ENCODE measurements around the gene MACROD2. TPM values are rescaled to one million over a fixed set of nuclear protein-coding genes. Genes with fewer than 3 reads are reported as not detected.

MACROD2 gene
- total RNA-seq, 1 experiment from 2014 or later, result 1.6 TPM

DNA sequence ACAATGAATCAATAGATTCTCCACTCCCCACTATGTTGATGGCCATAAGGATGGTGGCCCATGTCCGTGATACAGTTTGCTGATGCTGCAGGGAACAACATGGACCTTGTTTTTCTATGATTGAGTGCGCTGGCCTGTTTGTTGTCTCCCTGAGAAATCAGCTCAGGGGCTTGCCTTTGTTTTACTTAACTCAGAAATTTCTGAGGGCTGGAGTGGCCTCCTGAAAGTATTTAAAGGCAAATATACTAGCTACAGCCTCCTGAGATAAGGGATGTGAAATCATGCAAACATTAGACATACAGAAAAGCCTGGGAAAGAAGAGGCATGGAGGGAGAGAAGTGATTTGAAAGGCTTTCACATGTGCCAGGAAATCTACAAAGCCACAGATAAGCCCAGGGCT is 512.4 kb downstream of the MACROD2 start:
- Histone ChIP-seq H3K9ac (ENCODE audit: extremely low read depth, insufficient read length, low read length) (no peak overlapping the region), H3K27me3 (ENCODE audit: insufficient read depth, low read length) (no peaks in the 10 kb centered on the region), H3K23me2 (ENCODE audit: insufficient read length, low read depth, low read length, poor library complexity, severe bottlenecking) (no peaks in the 10 kb centered on the region), H2BK20ac (ENCODE audit: low read depth, low read length, poor library complexity, severe bottlenecking) (no peak overlapping the region), H2AK5ac (ENCODE audit: insufficient read length, low read length) (no peak overlapping the region), H3K79me2 (ENCODE audit: insufficient read depth, low read length) (no peaks in the 10 kb centered on the region), H3K27ac (ENCODE audit: insufficient read length, low read depth, low read length) (no peak overlapping the region), H2BK12ac (ENCODE audit: insufficient read length, low read depth, low read length) (no peak overlapping the region), H3K14ac (ENCODE audit: insufficient read depth, low read length) (no peak overlapping the region), H3K79me1 (ENCODE audit: insufficient read depth, low read depth, low read length, poor library complexity, severe bottlenecking) (no peaks in the 10 kb centered on the region), H3K9me3 (ENCODE audit: control insufficient read depth, low read depth, low read length) (no peaks in the 10 kb centered on the region), H2BK120ac (ENCODE audit: low read depth, low read length, poor library complexity, severe bottlenecking) (no peak overlapping the region), H3K4me1 (ENCODE audit: insufficient read depth, low read length) (no peaks in the 10 kb centered on the region), H4K20me1 (ENCODE audit: control insufficient read depth, insufficient read depth, insufficient read length) (no peaks in the 10 kb centered on the region), H2AFZ (ENCODE audit: low read length) (no peak overlapping the region), H3K23ac (ENCODE audit: insufficient read length, low read depth, low read length) (no peak overlapping the region), H2BK15ac (ENCODE audit: low read depth, low read length) (no peak overlapping the region), H3T11ph (ENCODE audit: low read length) (no peak overlapping the region), H4K91ac (ENCODE audit: insufficient read length, low read depth, low read length) (no peak overlapping the region), H3K4me2 (ENCODE audit: insufficient read depth, insufficient read length, low read length) (no peak overlapping the region), H2BK5ac (ENCODE audit: insufficient read length, low read length) (no peak overlapping the region), H3K56ac (ENCODE audit: insufficient read length, low read depth, low read length) (no peak overlapping the region), H3K18ac (ENCODE audit: insufficient read length, low read depth, low read length) (no peak overlapping the region), H4K8ac (replicated peaks; ENCODE audit: insufficient read length, low read depth, low read length) (no peak overlapping the region), H4K5ac (ENCODE audit: insufficient read length, low read depth, low read length) (no peak overlapping the region), H3K4ac (ENCODE audit: low read depth, low read length) (no peak overlapping the region)
- peak overlapping the region in 1 of 3 experiments; percentile 27; a peak in 1 of 7 replicates for H3K27ac Mint-ChIP-seq
- TF ChIP-seq, protein P1, sequence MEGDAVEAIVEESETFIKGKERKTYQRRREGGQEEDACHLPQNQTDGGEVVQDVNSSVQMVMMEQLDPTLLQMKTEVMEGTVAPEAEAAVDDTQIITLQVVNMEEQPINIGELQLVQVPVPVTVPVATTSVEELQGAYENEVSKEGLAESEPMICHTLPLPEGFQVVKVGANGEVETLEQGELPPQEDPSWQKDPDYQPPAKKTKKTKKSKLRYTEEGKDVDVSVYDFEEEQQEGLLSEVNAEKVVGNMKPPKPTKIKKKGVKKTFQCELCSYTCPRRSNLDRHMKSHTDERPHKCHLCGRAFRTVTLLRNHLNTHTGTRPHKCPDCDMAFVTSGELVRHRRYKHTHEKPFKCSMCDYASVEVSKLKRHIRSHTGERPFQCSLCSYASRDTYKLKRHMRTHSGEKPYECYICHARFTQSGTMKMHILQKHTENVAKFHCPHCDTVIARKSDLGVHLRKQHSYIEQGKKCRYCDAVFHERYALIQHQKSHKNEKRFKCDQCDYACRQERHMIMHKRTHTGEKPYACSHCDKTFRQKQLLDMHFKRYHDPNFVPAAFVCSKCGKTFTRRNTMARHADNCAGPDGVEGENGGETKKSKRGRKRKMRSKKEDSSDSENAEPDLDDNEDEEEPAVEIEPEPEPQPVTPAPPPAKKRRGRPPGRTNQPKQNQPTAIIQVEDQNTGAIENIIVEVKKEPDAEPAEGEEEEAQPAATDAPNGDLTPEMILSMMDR (conservative IDR thresholded peaks at IDR 0.05), result no peak
- peaks cover 0 to 3% of the 10 kb centered on the region in 2 experiments; a peak in 1 of 4 replicates for H3K4me1 Mint-ChIP-seq
- H3K9me3 Mint-ChIP-seq, result peaks cover 0 to 2% of the 10 kb centered on the region in 2 experiments; a peak in 1 of 5 replicates
- no peaks in the 10 kb centered on the region; the same call in 1 of the 2 replicates for H3K27me3 Mint-ChIP-seq (ENCODE audit: low read depth)
- DNase-seq, result no peak
- no peaks in the 10 kb centered on the region; a peak in 1 of 7 replicates for H3K36me3 Mint-ChIP-seq (ENCODE audit: insufficient read depth in 1 of 3, low read depth in 3 of 3)
- H3K4me3 Mint-ChIP-seq, result no peak overlapping the region
- WGBS (ENCODE audit: extremely low coverage, insufficient read length, low lambda C conversion rate), result no CpG with 5 or more reads among the region's 2 CpGs

Data from H9 (cell line).